Colonic mucosa (tissue), 4 donors: Measurements from ENCODE around the gene PSAP. TPM values are rescaled to one million over a fixed set of nuclear protein-coding genes. Genes with fewer than 3 reads are reported as not detected.
A peak's percentile ranks its signal among the peaks of the same experiment; 100 is the strongest.

Experiments
- DNase-seq: peaks from one replicate; pipeline ENCODE4 v3.0.0-alpha.2; 2020
- H3K27ac ChIP-seq: fragments of 200-600 bp; one replicate; pipeline ENCODE4 v1.8.0; 2021
- H3K27me3 ChIP-seq: fragments of 200-600 bp; one replicate; pipeline ENCODE4 v1.8.0; 2021
- H3K36me3 ChIP-seq: fragments of 200-600 bp; one replicate; pipeline ENCODE4 v1.8.0; 2021
- H3K4me1 ChIP-seq: fragments of 200-600 bp; one replicate; pipeline ENCODE4 v1.8.0; 2021; ENCODE audit warnings: mild to moderate bottlenecking
- H3K4me3 ChIP-seq: fragments of 200-600 bp; one replicate; pipeline ENCODE4 v1.8.0; 2021
- H3K9ac ChIP-seq, 2 donors: one replicate each; pipeline ENCODE4 v1.7.0; 2013; ENCODE audit warnings: control low read depth in 2 of 2, low read depth in 2 of 2, low read length in 2 of 2
- H3K9me3 ChIP-seq: fragments of 200-600 bp; one replicate; pipeline ENCODE4 v1.8.0; 2021
- intact Hi-C: fragments of 100-400 bp; cut with DNase I; formaldehyde crosslinking; loops from one replicate; pipeline ENCODE4 v1.14.1; 2022
- microRNA-seq: library from miRNA; unstranded; fragments of <30 nt; microRNA quantifications from one replicate; pipeline ENCODE4, GENCODE V29; 2019
- total RNA-seq, 2 donors: library from RNA; stranded (reverse); fragmentation: NEBNext Ultra II Directional in 1 of 2; extraction: Animal tissue kit (Norgen Biotek cat#: 25700) in 1 of 2; gene quantifications; one replicate each; pipeline ENCODE4 v1.2.1, GENCODE V29; 2021
- TF ChIP-seq, protein P1 (sequence below): fragments of 200-600 bp; IDR thresholded peaks from one replicate; pipeline ENCODE4 v1.8.0; 2022; ENCODE audit warnings: antibody characterized with exemption, mild to moderate bottlenecking
- donor health status: healthy.
- donor health status: DM: no; HTN: no; CAD: no.
- donor health status: DM: no; HTN: no; CAD: no.

Gene PSAP
- total RNA-seq, 2 donors from 2014 or later: 363 to 629 TPM

DNA sequence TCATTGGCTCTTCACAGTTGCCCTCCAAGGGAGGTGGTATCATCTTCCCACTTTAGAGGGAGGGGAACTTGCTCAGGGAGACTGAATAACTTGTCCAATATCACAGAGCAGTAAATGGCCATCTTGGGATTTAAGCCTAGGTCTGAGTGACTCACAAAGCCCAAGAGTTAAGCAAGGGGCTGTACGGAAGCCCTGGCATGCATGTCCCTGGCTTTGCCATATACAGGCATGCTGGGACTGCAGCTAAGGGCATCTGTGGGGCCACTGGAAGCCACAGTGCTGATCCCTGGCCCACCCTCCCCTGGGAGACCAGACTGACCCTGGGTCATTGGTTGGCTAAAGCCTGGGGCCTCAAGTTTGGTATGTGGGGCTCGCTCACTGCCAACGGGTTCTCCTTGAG lies 80.8 kb downstream of the PSAP start:
- no peaks in the 10 kb centered on the region for H3K9me3 ChIP-seq
- TF ChIP-seq, protein P1, sequence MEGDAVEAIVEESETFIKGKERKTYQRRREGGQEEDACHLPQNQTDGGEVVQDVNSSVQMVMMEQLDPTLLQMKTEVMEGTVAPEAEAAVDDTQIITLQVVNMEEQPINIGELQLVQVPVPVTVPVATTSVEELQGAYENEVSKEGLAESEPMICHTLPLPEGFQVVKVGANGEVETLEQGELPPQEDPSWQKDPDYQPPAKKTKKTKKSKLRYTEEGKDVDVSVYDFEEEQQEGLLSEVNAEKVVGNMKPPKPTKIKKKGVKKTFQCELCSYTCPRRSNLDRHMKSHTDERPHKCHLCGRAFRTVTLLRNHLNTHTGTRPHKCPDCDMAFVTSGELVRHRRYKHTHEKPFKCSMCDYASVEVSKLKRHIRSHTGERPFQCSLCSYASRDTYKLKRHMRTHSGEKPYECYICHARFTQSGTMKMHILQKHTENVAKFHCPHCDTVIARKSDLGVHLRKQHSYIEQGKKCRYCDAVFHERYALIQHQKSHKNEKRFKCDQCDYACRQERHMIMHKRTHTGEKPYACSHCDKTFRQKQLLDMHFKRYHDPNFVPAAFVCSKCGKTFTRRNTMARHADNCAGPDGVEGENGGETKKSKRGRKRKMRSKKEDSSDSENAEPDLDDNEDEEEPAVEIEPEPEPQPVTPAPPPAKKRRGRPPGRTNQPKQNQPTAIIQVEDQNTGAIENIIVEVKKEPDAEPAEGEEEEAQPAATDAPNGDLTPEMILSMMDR: no peak
- H3K27me3 ChIP-seq: no peaks in the 10 kb centered on the region
- intact Hi-C loops: loop anchor here (5.0 kb wide), 1 partner anchor 43 kb away; no protein-coding TSS in a partner anchor
- H3K36me3 ChIP-seq: no peaks in the 10 kb centered on the region
- peaks cover 30% of the 10 kb centered on the region for H3K4me1 ChIP-seq
- H3K9ac ChIP-seq: peak overlapping the region; percentile 45 to 99
- peak overlapping the region; percentile 92 for H3K27ac ChIP-seq
- DNase-seq: no peak
- H3K4me3 ChIP-seq: no peak overlapping the region

DNA sequence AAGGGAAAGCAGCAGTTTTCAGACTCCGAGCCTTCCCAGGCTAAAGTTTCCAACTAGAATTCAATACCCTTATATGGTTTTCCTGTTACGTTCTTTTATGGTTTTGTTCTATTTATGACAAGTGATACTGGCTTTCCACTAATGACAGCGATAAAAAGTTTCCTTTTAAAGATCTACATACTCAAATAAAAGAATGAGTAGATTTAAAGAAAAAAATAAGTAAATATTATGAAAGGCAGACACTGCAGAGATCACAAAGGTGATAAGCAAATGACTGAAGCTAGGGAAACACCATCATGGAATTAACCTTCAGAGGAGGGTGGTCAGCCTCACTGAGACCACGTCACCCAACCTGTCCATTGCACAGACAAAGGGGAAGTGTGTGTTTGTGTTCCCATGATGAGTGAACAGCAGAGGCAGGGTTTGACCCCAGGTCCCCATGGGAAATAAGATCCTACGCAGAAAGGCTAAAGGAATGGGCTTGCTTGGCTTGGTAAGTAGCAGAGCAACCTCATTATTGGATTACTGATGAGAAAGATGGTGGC lies 81.7 kb downstream of the PSAP start:
- Histone ChIP-seq H3K4me1 (peaks cover 30% of the 10 kb centered on the region), H3K36me3 (no peaks in the 10 kb centered on the region), H3K27ac (peak overlapping the region; percentile 92), H3K4me3 (no peak overlapping the region), H3K9ac (peak overlapping the region in 1 of 2 donors; percentile 99), H3K9me3 (no peaks in the 10 kb centered on the region), H3K27me3 (no peaks in the 10 kb centered on the region)
- DNase-seq: no peak
- intact Hi-C loops: no loop called here
- TF ChIP-seq, protein P1: no peak

DNA sequence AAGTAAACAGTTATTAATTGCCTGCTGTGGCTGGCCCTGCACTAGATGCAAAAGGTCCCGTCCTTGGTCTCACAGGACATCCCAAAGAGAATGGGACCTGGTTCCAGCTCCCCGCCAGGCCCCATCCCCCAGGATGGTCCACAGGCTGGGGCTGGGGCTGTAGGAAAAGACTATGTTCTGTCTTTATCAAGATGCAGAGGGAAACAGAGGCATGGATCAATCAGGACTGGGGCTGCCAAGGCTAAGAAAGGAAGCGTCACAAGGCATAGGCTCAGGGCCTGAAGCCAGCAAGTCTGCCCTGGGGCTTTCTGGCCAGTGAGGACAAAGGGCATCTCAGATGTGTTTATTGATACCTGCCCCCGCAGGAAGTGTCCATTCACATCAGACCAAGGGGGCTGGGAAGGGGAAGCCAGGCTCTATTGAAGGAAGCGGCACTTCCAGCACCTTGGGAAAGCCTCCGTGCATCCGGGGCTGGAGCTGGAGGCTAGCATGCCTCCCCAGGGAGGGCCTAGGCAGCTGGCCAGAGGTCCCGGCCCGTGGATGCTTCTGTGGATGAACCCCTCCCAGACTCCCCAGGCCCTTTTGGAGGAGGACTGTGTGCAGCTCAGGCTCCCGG lies 83.5 kb downstream of the PSAP start:
- H3K9ac ChIP-seq: peak overlapping the region; percentile 41 to 84
- intact Hi-C loops: no loop called here
- TF ChIP-seq, protein P1: no peak
- H3K27me3 ChIP-seq: no peaks in the 10 kb centered on the region
- H3K4me3 ChIP-seq: no peak overlapping the region
- no peaks in the 10 kb centered on the region for H3K9me3 ChIP-seq
- peak overlapping the region; percentile 92 for H3K27ac ChIP-seq
- peaks cover 30% of the 10 kb centered on the region for H3K4me1 ChIP-seq
- DNase-seq: peak; percentile 53
- H3K36me3 ChIP-seq: no peaks in the 10 kb centered on the region

DNA sequence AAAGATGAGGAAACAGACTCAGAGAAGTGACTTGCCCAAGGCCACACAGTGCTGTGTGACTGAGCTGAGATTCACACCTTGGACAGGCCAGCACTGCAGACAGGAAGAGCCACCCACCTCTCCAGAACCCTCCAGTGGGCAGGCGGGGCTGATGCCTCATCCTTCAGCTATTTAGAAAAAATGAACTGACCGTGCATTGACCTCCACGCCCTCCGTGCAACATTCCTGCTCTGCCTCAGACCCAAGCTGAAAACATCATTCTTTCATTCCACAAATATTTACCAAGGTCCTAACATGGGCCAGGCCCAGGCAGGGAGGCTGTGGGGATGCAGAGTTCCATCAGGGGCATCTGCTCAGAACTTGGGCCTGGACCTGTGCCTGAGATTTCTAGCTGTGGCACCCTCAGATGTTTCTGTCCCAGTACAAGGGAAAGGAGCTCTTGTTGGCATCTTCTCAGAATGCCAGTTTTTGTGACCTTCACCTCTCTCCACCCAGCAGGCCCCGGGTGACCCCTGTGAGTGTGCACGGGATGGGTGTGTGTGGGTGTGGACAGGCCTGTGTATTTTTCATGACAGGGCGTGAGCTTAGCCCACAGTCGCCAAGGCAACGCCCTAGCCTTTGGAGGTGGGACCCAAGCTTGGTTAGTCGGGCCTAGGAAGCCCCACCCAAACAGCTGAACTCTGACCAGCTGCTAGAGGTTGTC lies 84.2 kb downstream of the PSAP start:
- peak overlapping the region; percentile 92 for H3K27ac ChIP-seq
- H3K4me3 ChIP-seq: no peak overlapping the region
- peaks cover 30% of the 10 kb centered on the region for H3K4me1 ChIP-seq
- no peaks in the 10 kb centered on the region for H3K27me3 ChIP-seq
- no peaks in the 10 kb centered on the region for H3K9me3 ChIP-seq
- H3K36me3 ChIP-seq: no peaks in the 10 kb centered on the region
- TF ChIP-seq, protein P1: no peak
- DNase-seq: peak; percentile 96
- H3K9ac ChIP-seq: peak overlapping the region in 1 of 2 donors; percentile 84
- intact Hi-C loops: no loop called here

Small RNA genes lying within 50 kb of the gene (microRNA-seq; reads per million reads assigned to microRNA genes)
- not detected for gene MIR7152

Other genes with a start within 250 kb of the PSAP start
- gene C10orf105, start 131.5 kb downstream of the PSAP start, total RNA-seq: under 1 TPM in 1 of 2 donors, not detected in 1; 0.07 TPM
- gene VSIR, start 77.7 kb downstream of the PSAP start, total RNA-seq: 10 to 100 TPM; 41.2 to 42.8 TPM
- gene CHST3, start 113.1 kb upstream of the PSAP start, total RNA-seq: 1 to 10 TPM; 2.5 to 3.4 TPM
- gene SPOCK2, start 237.3 kb upstream of the PSAP start, total RNA-seq: 1 to 10 TPM; 4.7 to 6.5 TPM